Measurements from ENCODE around the gene NES. TPM values are rescaled to one million over a fixed set of nuclear protein-coding genes. Genes with fewer than 3 reads are reported as not detected.

The NES gene
- total RNA-seq, 1 experiment from 2014 or later, result 356 TPM

- Histone ChIP-seq H3K4me3 (no peak overlapping the region), H3K9me3 (replicated peaks) (no peaks in the 10 kb centered on the region), H3K27ac (no peak overlapping the region), H3K4me1 (peaks cover 10% of the 10 kb centered on the region), H3K27me3 (no peaks in the 10 kb centered on the region), H3K36me3 (no peaks in the 10 kb centered on the region)
- no peak for DNase-seq
These were observed 52.3 kb downstream of the NES start for GRCh38 chr1:156624814-156625435.

- Histone ChIP-seq H3K27ac (no peak overlapping the region), H3K27me3 (no peaks in the 10 kb centered on the region), H3K9me3 (replicated peaks) (no peaks in the 10 kb centered on the region), H3K4me3 (no peak overlapping the region), H3K36me3 (no peaks in the 10 kb centered on the region), H3K4me1 (peaks cover 17% of the 10 kb centered on the region)
- no peak for DNase-seq
These were observed 53.0 kb downstream of the NES start for GRCh38 chr1:156623946-156624813.

DNA sequence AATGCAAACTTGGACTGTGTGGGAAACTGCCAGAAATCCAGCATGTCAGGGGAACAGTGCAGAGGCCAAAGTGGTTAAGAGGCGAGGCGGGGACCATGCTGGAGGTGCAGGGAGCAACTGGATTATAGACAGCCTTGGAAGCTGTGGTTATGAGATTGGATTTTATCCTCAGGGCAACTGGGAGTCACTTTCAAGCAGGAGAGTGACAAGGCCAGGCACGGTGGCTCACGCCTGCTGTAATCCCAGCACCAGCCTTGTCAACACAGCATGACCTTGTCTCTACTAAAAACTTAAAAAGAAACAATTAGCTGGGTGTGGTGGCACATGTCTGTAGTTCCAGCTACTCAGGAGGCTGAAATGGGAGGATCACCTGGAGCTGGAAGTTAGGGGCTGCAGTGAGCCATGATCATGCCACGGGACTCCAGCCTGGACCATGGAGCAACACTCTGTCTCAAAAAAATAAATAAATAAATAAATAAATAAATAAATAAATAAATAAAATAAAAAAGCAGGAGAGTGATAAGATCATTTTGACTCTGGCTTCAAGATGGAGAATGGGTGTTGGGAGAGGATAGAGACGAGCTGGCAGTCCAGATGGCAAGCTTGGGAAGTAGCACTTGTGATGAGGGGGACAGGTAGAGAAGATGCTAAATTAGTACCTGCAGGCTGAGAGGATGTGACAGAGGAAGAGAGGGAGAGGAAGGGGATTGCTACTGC lies 54.5 kb downstream of the NES start:
- Histone ChIP-seq H3K9me3 (replicated peaks) (no peaks in the 10 kb centered on the region), H3K4me3 (no peak overlapping the region), H3K4me1 (peaks cover 17% of the 10 kb centered on the region), H3K27ac (no peak overlapping the region), H3K27me3 (no peaks in the 10 kb centered on the region), H3K36me3 (no peaks in the 10 kb centered on the region)
- peak; percentile 51 to 72 for DNase-seq

GRCh38 chr1:156619582-156619955 lies 57.6 kb downstream of the NES start:
- no peaks in the 10 kb centered on the region for H3K9me3 ChIP-seq (replicated peaks)
- no peak overlapping the region; the same call in 1 of the 2 replicates for H3K27ac ChIP-seq
- DNase-seq, result no peak
- H3K4me1 ChIP-seq, result peaks cover 27% of the 10 kb centered on the region
- no peak overlapping the region for H3K4me3 ChIP-seq
- H3K27me3 ChIP-seq, result no peaks in the 10 kb centered on the region
- no peaks in the 10 kb centered on the region for H3K36me3 ChIP-seq

GRCh38 chr1:156618853-156619581 lies 58.2 kb downstream of the NES start, which contains the start of gene HAPLN2:
Gene HAPLN2, plus strand, starts transcription at chr1:156619415. Its CDS starts 4,076 bp downstream, at chr1:156623491.
- Histone ChIP-seq H3K27ac (no peak within 1 kb of the TSS; the same call in 1 of the 2 replicates), H3K4me1 (peaks cover 27% of the 10 kb centered on the region), H3K27me3 (no peaks in the 10 kb centered on the region), H3K36me3 (no peaks in the 10 kb centered on the region), H3K4me3 (no peak within 1 kb of the TSS), H3K9me3 (replicated peaks) (no peaks in the 10 kb centered on the region)
- peak; percentile 46 to 72 for DNase-seq

Other genes with a start within 250 kb of the NES start
- 10.0 and 13.3 TPM in 2 replicates for gene MEF2D, start 176.6 kb downstream of the NES start, total RNA-seq (2014; rRNA removed; shearing (Covaris generic))
- gene IQGAP3, start 104.8 kb downstream of the NES start, total RNA-seq (2014; rRNA removed; shearing (Covaris generic)), result 16.8 and 21.3 TPM in 2 replicates
- not detected in 2 replicates for gene TTC24, start 97.7 kb downstream of the NES start, total RNA-seq (2014; rRNA removed; shearing (Covaris generic))
- 29.7 and 30.1 TPM in 2 replicates for gene NAXE, start 85.6 kb downstream of the NES start, total RNA-seq (2014; rRNA removed; shearing (Covaris generic))
- 22.8 and 25.1 TPM in 2 replicates for gene GPATCH4, start 75.9 kb downstream of the NES start, total RNA-seq (2014; rRNA removed; shearing (Covaris generic))
- gene HAPLN2, start 58.0 kb downstream of the NES start, total RNA-seq (2014; rRNA removed; shearing (Covaris generic)), result 0.20 and 0.23 TPM in 2 replicates
- 0.05 TPM in 1 of 2 replicates, not detected in the other for gene BCAN, start 35.3 kb downstream of the NES start, total RNA-seq (2014; rRNA removed; shearing (Covaris generic))
- 0.43 and 0.85 TPM in 2 replicates for gene CRABP2, start 28.2 kb upstream of the NES start, total RNA-seq (2014; rRNA removed; shearing (Covaris generic))
- gene METTL25B, start 51.1 kb upstream of the NES start, total RNA-seq (2014; rRNA removed; shearing (Covaris generic)), result 8.6 and 9.9 TPM in 2 replicates
- gene ISG20L2, start 51.4 kb upstream of the NES start, total RNA-seq (2014; rRNA removed; shearing (Covaris generic)), result 29.1 and 33.7 TPM in 2 replicates
- 53.4 and 61.3 TPM in 2 replicates for gene MRPL24, start 63.7 kb upstream of the NES start, total RNA-seq (2014; rRNA removed; shearing (Covaris generic))
- gene HDGF, start 74.3 kb upstream of the NES start, total RNA-seq (2014; rRNA removed; shearing (Covaris generic)), result 276 and 278 TPM in 2 replicates
- 56.4 and 61.2 TPM in 2 replicates for gene PRCC, start 90.1 kb upstream of the NES start, total RNA-seq (2014; rRNA removed; shearing (Covaris generic))
- 0.30 TPM in 1 of 2 replicates, not detected in the other for gene SH2D2A, start 139.4 kb upstream of the NES start, total RNA-seq (2014; rRNA removed; shearing (Covaris generic))
- not detected in 2 replicates for gene INSRR, start 181.7 kb upstream of the NES start, total RNA-seq (2014; rRNA removed; shearing (Covaris generic))
- gene NTRK1, start 183.5 kb upstream of the NES start, total RNA-seq (2014; rRNA removed; shearing (Covaris generic)), result not detected in 2 replicates
- not detected in 2 replicates for gene PEAR1, start 216.3 kb upstream of the NES start, total RNA-seq (2014; rRNA removed; shearing (Covaris generic))
- gene LRRC71, start 243.2 kb upstream of the NES start, total RNA-seq (2014; rRNA removed; shearing (Covaris generic)), result not detected in 2 replicates